Liver (tissue), 9 donors: Measurements from ENCODE around the gene PLCL1. TPM values are rescaled to one million over a fixed set of nuclear protein-coding genes. Genes with fewer than 3 reads are reported as not detected.

Experiments
- DNase-seq: peaks from one replicate; pipeline ENCODE4 v3.0.0-alpha.2; 2017; ENCODE audit warnings: low spot score
- H3K27ac ChIP-seq, 2 donors: one replicate each; pipeline ENCODE4 v1.7.0; 2013; ENCODE audit warnings: inconsistent platforms in 2 of 2, low read length in 2 of 2, control low read depth in 1 of 2, low read depth in 1 of 2, mild to moderate bottlenecking in 1 of 2
- H3K27me3 ChIP-seq, 4 donors: one replicate each; pipeline versions ENCODE4 v1.6.1 to v1.7.0; 2013; ENCODE audit warnings: low read length in 3 of 4, inconsistent platforms in 1 of 4, mild to moderate bottlenecking in 1 of 4, moderate library complexity in 1 of 4; ENCODE audit not compliant: control insufficient read depth in 4 of 4, insufficient read depth in 4 of 4
- H3K36me3 ChIP-seq, 4 donors: one replicate each; pipeline versions ENCODE4 v1.6.1 to v1.7.0; 2013; ENCODE audit warnings: low read length in 3 of 4, mild to moderate bottlenecking in 3 of 4, low read depth in 1 of 4, moderate library complexity in 1 of 4; ENCODE audit not compliant: control insufficient read depth in 4 of 4, insufficient read depth in 3 of 4
- H3K4me1 ChIP-seq, 4 donors: one replicate each; pipeline versions ENCODE4 v1.6.1 to v1.7.0; 2013; ENCODE audit warnings: low read length in 3 of 4, mild to moderate bottlenecking in 3 of 4, moderate library complexity in 1 of 4; ENCODE audit not compliant: control insufficient read depth in 4 of 4, insufficient read depth in 4 of 4
- H3K4me3 ChIP-seq, 3 donors: one replicate each; pipeline versions ENCODE4 v1.6.1 to v1.7.0; 2013; ENCODE audit warnings: low read length in 3 of 3, control low read depth in 1 of 3, low read depth in 1 of 3, mild to moderate bottlenecking in 1 of 3
- H3K9ac ChIP-seq, 2 donors: one replicate each; pipeline ENCODE4 v1.7.0; 2013; ENCODE audit warnings: low read length in 2 of 2, mild to moderate bottlenecking in 2 of 2, moderate library complexity in 2 of 2, control low read depth in 1 of 2, low read depth in 1 of 2
- H3K9me3 ChIP-seq, 4 donors: one replicate each; pipeline versions ENCODE4 v1.6.1 to v1.7.0; 2013; ENCODE audit warnings: low read length in 3 of 4; ENCODE audit not compliant: control insufficient read depth in 4 of 4
- ATF3 ChIP-seq: IDR thresholded peaks from 2 replicates; pipeline ENCODE4 v1.6.1; 2016; ENCODE audit warnings: antibody characterized with exemption
- CTCF ChIP-seq: fragments of 150-350 bp; IDR thresholded peaks from 2 replicates; pipeline ENCODE4 v1.5.1; 2017; ENCODE audit warnings: improper control_type of control experiment, low read depth, low read length; ENCODE audit not compliant: missing input control
- EGR1 ChIP-seq, 2 donors: IDR thresholded peaks; 2 replicates each; pipeline ENCODE4 v1.6.1; 2016 to 2018; ENCODE audit warnings: antibody characterized with exemption in 2 of 2, low read depth in 2 of 2
- FOXA1 ChIP-seq: IDR thresholded peaks from 2 replicates; pipeline ENCODE4 v1.6.1; 2016; ENCODE audit warnings: antibody characterized with exemption
- FOXA2 ChIP-seq: IDR thresholded peaks from 2 replicates; pipeline ENCODE4 v1.6.1; 2016; ENCODE audit warnings: antibody characterized with exemption
- GABPA ChIP-seq, 2 donors: IDR thresholded peaks in 1 of 2; conservative IDR thresholded peaks in 1 of 2; 2 replicates each; pipeline ENCODE4 v1.6.1; 2016; ENCODE audit warnings: antibody characterized with exemption in 2 of 2, mild to moderate bottlenecking in 1 of 2, moderate library complexity in 1 of 2
- HNF4A ChIP-seq, 2 donors: conservative IDR thresholded peaks; 2 replicates each; pipeline ENCODE4 v1.6.1; 2016; ENCODE audit warnings: antibody characterized with exemption in 2 of 2, mild to moderate bottlenecking in 2 of 2
- HNF4G ChIP-seq: IDR thresholded peaks from 2 replicates; pipeline ENCODE4 v1.6.1; 2016; ENCODE audit warnings: antibody characterized with exemption
- JUND ChIP-seq, 2 donors: IDR thresholded peaks; 2 replicates each; pipeline ENCODE4 v1.6.1; 2016; ENCODE audit warnings: antibody characterized with exemption in 2 of 2
- NR2F2 ChIP-seq: IDR thresholded peaks from 2 replicates; pipeline ENCODE4 v1.6.1; 2016; ENCODE audit warnings: antibody characterized with exemption
- RAD21 ChIP-seq, 2 donors: IDR thresholded peaks; 2 replicates each; pipeline ENCODE4 v1.6.1; 2016; ENCODE audit warnings: antibody characterized with exemption in 2 of 2, mild to moderate bottlenecking in 2 of 2
- RXRA ChIP-seq, 2 donors: IDR thresholded peaks; 2 replicates each; pipeline ENCODE4 v1.6.1; 2017 to 2018; ENCODE audit warnings: antibody characterized with exemption in 2 of 2, mild to moderate bottlenecking in 1 of 2
- TAF1 ChIP-seq: conservative IDR thresholded peaks from 2 replicates; pipeline ENCODE4 v1.6.1; 2016; ENCODE audit warnings: antibody characterized with exemption, mild to moderate bottlenecking
- YY1 ChIP-seq: IDR thresholded peaks from 2 replicates; pipeline ENCODE4 v1.6.1; 2016; ENCODE audit warnings: antibody characterized with exemption, mild to moderate bottlenecking
- WGBS: extraction: QIAGEN DNeasy Blood & Tissue Kit; methylation state at CpG from one replicate; pipeline ENCODE4 v1.1.7; 2013; 5-methylcytosine and 5-hydroxymethylcytosine counted together
- polyA plus RNA-seq, 2 donors: library from polyadenylated mRNA; stranded (reverse) in 1 of 2; unstranded in 1 of 2; fragments of 200-250 nt in 1 of 2; fragments of >200 nt in 1 of 2; fragmentation: Nextera tagmentation in 1 of 2; extraction: Ambion mirVana in 1 of 2; gene quantifications; one replicate each; pipeline versions ENCODE4 v1.2.1 to v1.2.3, GENCODE V29; 2013 to 2015
- total RNA-seq, 2 donors: library from RNA; depleted of rRNA; stranded (reverse); fragments of >200 nt; gene quantifications; one replicate each; pipeline ENCODE4 v1.2.3, GENCODE V29; 2014
- donor health status: healthy.
- donor health status: healthy.
- donor health status: healthy.
- donor health status: healthy.
- donor health status: healthy.

The PLCL1 gene
- total and polyA plus RNA-seq, 4 donors, result 0.08 to 0.59 (median 0.31) TPM

GRCh38 chr2:197858607-197859140 is 54.3 kb downstream of the PLCL1 start:
- no peak for DNase-seq
- TF ChIP-seq HNF4G (no peak), GABPA (IDR thresholded peaks at IDR 0.05 in 1 of 2, conservative IDR thresholded peaks at IDR 0.05 in 1 of 2) (no peak), FOXA2 (no peak), NR2F2 (no peak), ATF3 (no peak), CTCF (no peak), JUND (IDR thresholded peaks at IDR 0.05) (no peak)
- Histone ChIP-seq H3K9ac (no peak overlapping the region), H3K27ac (no peak overlapping the region), H3K27me3 (no peaks in the 10 kb centered on the region), H3K9me3 (peaks cover 0 to 3% (median 1%) of the 10 kb centered on the region in 4 donors), H3K36me3 (no peaks in the 10 kb centered on the region), H3K4me3 (no peak overlapping the region), H3K4me1 (no peaks in the 10 kb centered on the region)
- WGBS, result 61% methylated on average over 3 of the region's 3 CpGs

- Histone ChIP-seq H3K27me3 (no peaks in the 10 kb centered on the region), H3K4me3 (no peak overlapping the region), H3K36me3 (no peaks in the 10 kb centered on the region), H3K9me3 (peaks cover 0 to 3% (median 1%) of the 10 kb centered on the region in 4 donors), H3K9ac (no peak overlapping the region), H3K27ac (no peak overlapping the region), H3K4me1 (no peaks in the 10 kb centered on the region)
- no peak for TF ChIP-seq CTCF
- no peak for TF ChIP-seq HNF4A (conservative IDR thresholded peaks at IDR 0.05)
- no peak for TF ChIP-seq FOXA2
- TF ChIP-seq YY1, result no peak
- no peak for TF ChIP-seq GABPA (IDR thresholded peaks at IDR 0.05 in 1 of 2, conservative IDR thresholded peaks at IDR 0.05 in 1 of 2)
- no peak for TF ChIP-seq RAD21 (IDR thresholded peaks at IDR 0.05)
- no peak for TF ChIP-seq FOXA1
- no peak for TF ChIP-seq TAF1
- no peak for TF ChIP-seq EGR1 (IDR thresholded peaks at IDR 0.05; ENCODE audit: low read depth in 2 of 2)
- no peak for DNase-seq
- 84% methylated on average over 1 of the region's 1 CpG for WGBS
Observed at GRCh38 chr2:197862246-197862955, 58.0 kb downstream of the PLCL1 start.

- Histone ChIP-seq H3K27ac (no peak overlapping the region), H3K9ac (no peak overlapping the region), H3K9me3 (peaks cover 0 to under 1% (median 0%) of the 10 kb centered on the region in 4 donors), H3K4me3 (no peak overlapping the region), H3K36me3 (no peaks in the 10 kb centered on the region), H3K27me3 (no peaks in the 10 kb centered on the region), H3K4me1 (no peaks in the 10 kb centered on the region)
- WGBS, result 90% methylated on average over 1 of the region's 1 CpG
- DNase-seq, result no peak
- TF ChIP-seq TAF1, result no peak
- TF ChIP-seq RAD21 (IDR thresholded peaks at IDR 0.05), result no peak
- no peak for TF ChIP-seq ATF3
- no peak for TF ChIP-seq NR2F2
- no peak for TF ChIP-seq RXRA (IDR thresholded peaks at IDR 0.05)
- TF ChIP-seq YY1, result no peak
- TF ChIP-seq HNF4G, result no peak
Observed at GRCh38 chr2:197863744-197864143, 59.4 kb downstream of the PLCL1 start.
